ENCODE results near the gene RBX1.
A peak's percentile ranks its signal among the peaks of the same experiment; 100 is the strongest.
"Not testable (repeated sequence)": the region's sequence is repeated elsewhere in the genome, so short reads cannot be mapped to it uniquely, and the experiment has no call there.

Gene RBX1

DNA sequence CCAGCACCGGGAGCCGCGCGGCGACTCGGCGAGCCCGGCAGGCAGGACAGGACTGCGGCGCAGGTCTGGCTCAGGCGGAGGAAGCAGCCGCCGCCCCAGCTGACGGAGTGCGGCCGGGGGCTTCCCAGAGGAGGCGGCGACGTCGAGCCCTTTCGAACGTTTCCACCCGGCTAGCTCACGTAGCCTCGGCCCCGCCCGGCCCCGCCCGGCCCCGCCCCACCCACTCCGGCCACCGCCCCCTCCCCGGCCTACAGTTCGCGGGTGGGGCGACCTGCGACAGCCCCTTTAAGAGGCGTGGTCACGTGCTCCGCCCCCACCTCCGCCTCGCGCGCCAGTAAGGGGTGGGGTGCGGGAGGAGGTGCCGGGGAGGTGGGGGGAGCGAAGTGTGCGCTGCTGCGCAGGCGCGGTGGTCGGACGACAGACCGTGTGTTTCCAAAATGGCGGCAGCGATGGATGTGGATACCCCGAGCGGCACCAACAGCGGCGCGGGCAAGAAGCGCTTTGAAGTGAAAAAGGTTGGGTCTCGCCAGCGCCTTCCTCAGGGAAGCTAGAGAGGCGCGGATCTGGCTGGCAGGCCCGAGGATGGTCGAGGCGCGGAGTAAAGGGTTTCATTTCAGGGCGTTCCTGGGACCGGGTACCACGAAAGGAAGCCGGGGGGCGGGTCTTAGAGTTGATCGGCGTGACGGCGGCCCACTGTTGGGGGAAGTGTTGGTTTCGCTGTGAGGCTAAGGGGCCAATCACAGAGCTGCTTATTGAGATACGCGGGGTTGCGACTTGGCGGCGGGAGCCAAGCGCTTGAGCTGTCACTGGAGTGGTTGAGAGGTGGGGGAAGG lies at the start of gene RBX1:
Gene RBX1, plus strand, starts transcription at position 417 of the 833 bp plus-strand sequence. Its CDS starts 21 bp downstream, at position 438.
- H3K4me1 ChIP-seq (ENCODE audit: control insufficient read depth, low read depth, low read length), result peaks cover 4% of the 10 kb centered on the region
- peaks cover 26% of the 10 kb centered on the region for H3K36me3 ChIP-seq (ENCODE audit: control insufficient read depth, low read depth, low read length)
- H3K27ac ChIP-seq (ENCODE audit: low read length), result peak within 1 kb of the TSS; percentile 94
- H3K27me3 ChIP-seq (ENCODE audit: control insufficient read depth, insufficient read depth, low read length), result no peaks in the 10 kb centered on the region
- no peaks in the 10 kb centered on the region for H3K9me3 ChIP-seq (ENCODE audit: control insufficient read depth, low read depth, low read length)
- H3K4me3 ChIP-seq (ENCODE audit: low read length), result peak within 1 kb of the TSS; percentile 94
- H3K9ac ChIP-seq (ENCODE audit: low read length), result peak within 1 kb of the TSS; percentile 90

DNA sequence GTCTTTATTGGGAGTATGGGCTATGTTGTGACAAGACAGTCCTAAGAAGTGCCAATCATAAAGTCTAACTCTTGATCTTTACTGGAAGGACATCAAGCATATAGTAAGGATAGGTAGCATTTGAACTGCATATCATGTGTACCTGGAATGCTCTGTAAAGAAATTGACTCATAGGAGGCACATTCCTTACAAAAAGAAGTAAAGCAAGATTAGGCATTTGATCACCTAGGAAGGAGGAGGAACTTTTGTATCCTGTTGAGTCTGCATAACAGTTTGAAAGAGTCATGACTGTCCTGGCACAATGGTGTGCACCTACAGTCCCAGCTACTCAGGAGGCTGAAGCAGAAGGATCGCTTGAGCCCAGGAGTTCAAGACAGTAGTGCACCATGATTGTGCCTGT lies 47.1 kb upstream of the RBX1 start:
- no peaks in the 10 kb centered on the region for H3K27me3 ChIP-seq (ENCODE audit: control insufficient read depth, insufficient read depth, low read length)
- no peak overlapping the region for H3K4me3 ChIP-seq (ENCODE audit: low read length)
- H3K9ac ChIP-seq (ENCODE audit: low read length), result no peak overlapping the region
- H3K4me1 ChIP-seq (ENCODE audit: control insufficient read depth, low read depth, low read length), result no peaks in the 10 kb centered on the region
- H3K27ac ChIP-seq (ENCODE audit: low read length), result no peak overlapping the region
- H3K9me3 ChIP-seq (ENCODE audit: control insufficient read depth, low read depth, low read length), result no peaks in the 10 kb centered on the region
- H3K36me3 ChIP-seq (ENCODE audit: control insufficient read depth, low read depth, low read length), result peaks cover 4% of the 10 kb centered on the region

DNA sequence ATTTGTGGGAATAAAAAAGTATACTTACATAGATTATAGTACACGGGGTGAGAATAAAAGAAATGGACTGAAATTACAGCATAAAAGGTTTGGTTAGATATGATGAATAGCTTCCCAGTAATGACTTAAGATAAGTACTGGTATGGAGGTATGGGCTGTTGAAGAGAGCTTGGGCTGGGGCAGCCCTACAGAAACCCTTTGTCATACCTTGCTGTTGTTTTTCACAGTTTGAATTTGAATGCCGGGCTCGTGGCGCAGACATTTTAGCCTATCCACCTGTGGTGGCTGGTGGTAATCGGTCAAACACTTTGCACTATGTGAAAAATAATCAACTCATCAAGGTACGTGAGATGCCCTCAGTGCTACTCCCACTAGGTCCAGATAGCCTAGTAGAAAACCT lies 42.3 kb upstream of the RBX1 start:
- H3K4me1 ChIP-seq (ENCODE audit: control insufficient read depth, low read depth, low read length), result no peaks in the 10 kb centered on the region
- H3K4me3 ChIP-seq (ENCODE audit: low read length), result no peak overlapping the region
- no peaks in the 10 kb centered on the region for H3K9me3 ChIP-seq (ENCODE audit: control insufficient read depth, low read depth, low read length)
- no peak overlapping the region for H3K9ac ChIP-seq (ENCODE audit: low read length)
- H3K27ac ChIP-seq (ENCODE audit: low read length), result no peak overlapping the region
- no peaks in the 10 kb centered on the region for H3K27me3 ChIP-seq (ENCODE audit: control insufficient read depth, insufficient read depth, low read length)
- peaks cover 9% of the 10 kb centered on the region for H3K36me3 ChIP-seq (ENCODE audit: control insufficient read depth, low read depth, low read length)

DNA sequence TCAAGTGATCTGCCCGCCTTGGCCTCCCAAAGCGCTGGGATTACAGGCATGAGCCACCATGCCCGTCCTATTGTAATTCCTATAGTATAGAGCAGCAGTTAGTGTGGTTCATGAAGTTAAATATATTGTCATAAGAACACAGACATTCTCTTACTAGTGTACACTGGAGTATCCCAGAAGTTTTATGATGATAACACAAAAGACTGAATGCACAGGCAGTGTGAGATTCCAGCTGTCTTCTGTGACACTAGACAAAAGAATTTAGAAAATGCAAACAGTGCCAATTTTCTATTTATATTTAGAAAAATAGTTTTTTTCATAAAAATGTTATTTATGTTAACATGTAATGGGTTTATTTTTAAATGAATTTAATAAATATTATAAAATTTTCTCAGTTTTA lies 39.4 kb upstream of the RBX1 start:
- H3K4me3 ChIP-seq (ENCODE audit: low read length), result no peak overlapping the region
- H3K9ac ChIP-seq (ENCODE audit: low read length), result no peak overlapping the region
- H3K27ac ChIP-seq (ENCODE audit: low read length), result no peak overlapping the region
- no peaks in the 10 kb centered on the region for H3K9me3 ChIP-seq (ENCODE audit: control insufficient read depth, low read depth, low read length)
- H3K4me1 ChIP-seq (ENCODE audit: control insufficient read depth, low read depth, low read length), result no peaks in the 10 kb centered on the region
- H3K27me3 ChIP-seq (ENCODE audit: control insufficient read depth, insufficient read depth, low read length), result no peaks in the 10 kb centered on the region
- peaks cover 12% of the 10 kb centered on the region for H3K36me3 ChIP-seq (ENCODE audit: control insufficient read depth, low read depth, low read length)

DNA sequence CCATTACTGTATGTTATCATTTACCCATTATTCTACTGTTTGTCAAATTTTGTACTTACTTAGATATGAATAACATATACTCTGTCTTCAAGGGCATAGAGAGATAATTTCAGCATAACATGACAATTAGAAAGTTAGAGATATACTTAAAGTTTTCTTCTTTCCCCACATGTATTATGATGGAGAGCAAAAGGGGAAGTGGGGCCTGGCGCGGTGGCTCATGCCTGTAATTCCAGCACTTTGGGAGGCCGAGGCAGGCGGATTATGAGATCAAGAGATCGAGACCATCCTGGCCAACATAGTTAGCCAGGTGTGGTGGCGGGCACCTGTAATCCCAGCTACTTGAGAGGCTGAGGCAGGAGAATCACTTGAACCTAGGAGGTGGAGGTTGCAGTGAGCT lies 38.2 kb upstream of the RBX1 start:
- H3K27ac ChIP-seq (ENCODE audit: low read length); H3K9ac ChIP-seq (ENCODE audit: low read length); H3K27me3 ChIP-seq (ENCODE audit: control insufficient read depth, insufficient read depth, low read length); H3K9me3 ChIP-seq (ENCODE audit: control insufficient read depth, low read depth, low read length); H3K4me1 ChIP-seq (ENCODE audit: control insufficient read depth, low read depth, low read length); H3K4me3 ChIP-seq (ENCODE audit: low read length): not testable (repeated sequence)
- H3K36me3 ChIP-seq (ENCODE audit: control insufficient read depth, low read depth, low read length), result peaks cover 12% of the 10 kb centered on the region

DNA sequence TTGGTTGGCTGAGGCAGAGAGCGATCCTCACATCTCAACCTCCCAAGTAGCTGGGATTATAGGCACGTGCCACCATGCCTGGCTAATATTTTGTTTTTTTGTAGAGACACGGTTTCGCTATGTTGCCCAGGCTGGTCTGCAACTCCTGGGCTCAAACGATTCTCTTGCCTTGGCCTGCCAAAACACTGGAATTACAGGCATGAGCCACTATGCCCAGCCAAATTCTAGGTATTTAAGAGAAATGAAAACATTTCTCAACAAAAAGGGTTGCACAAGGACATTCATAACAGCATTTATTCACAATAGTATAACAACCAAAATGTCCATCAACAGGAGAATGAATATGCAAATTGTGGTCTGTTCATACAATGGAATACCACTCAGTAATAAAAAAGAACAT lies 31.7 kb upstream of the RBX1 start:
- H3K9ac ChIP-seq (ENCODE audit: low read length), result no peak overlapping the region
- H3K4me3 ChIP-seq (ENCODE audit: low read length), result no peak overlapping the region
- no peaks in the 10 kb centered on the region for H3K4me1 ChIP-seq (ENCODE audit: control insufficient read depth, low read depth, low read length)
- no peaks in the 10 kb centered on the region for H3K9me3 ChIP-seq (ENCODE audit: control insufficient read depth, low read depth, low read length)
- H3K27ac ChIP-seq (ENCODE audit: low read length), result no peak overlapping the region
- peaks cover 24% of the 10 kb centered on the region for H3K36me3 ChIP-seq (ENCODE audit: control insufficient read depth, low read depth, low read length)
- no peaks in the 10 kb centered on the region for H3K27me3 ChIP-seq (ENCODE audit: control insufficient read depth, insufficient read depth, low read length)

DNA sequence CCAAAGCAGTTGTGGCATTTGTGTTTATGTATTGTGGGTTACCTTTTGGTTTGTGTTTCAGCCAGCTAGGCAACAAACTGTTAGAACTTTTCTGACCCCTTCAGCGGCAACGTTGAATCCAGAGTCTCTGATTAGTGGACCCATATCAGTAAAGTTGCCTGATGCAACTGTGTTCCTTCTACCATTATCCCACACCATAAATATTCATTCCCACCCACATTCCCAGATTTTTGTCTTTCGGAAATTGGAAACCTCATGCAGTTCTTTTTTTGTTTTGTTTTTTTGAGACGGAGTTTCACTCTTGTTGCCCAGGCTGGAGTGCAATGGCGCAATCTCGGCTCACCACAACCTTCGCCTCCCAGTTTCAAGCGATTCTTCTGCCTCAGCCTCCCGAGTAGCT lies 30.7 kb upstream of the RBX1 start:
- Histone ChIP-seq H3K4me3 (ENCODE audit: low read length) (no peak overlapping the region), H3K9ac (ENCODE audit: low read length) (no peak overlapping the region), H3K36me3 (ENCODE audit: control insufficient read depth, low read depth, low read length) (peaks cover 35% of the 10 kb centered on the region), H3K27ac (ENCODE audit: low read length) (no peak overlapping the region), H3K9me3 (ENCODE audit: control insufficient read depth, low read depth, low read length) (no peaks in the 10 kb centered on the region), H3K27me3 (ENCODE audit: control insufficient read depth, insufficient read depth, low read length) (no peaks in the 10 kb centered on the region), H3K4me1 (ENCODE audit: control insufficient read depth, low read depth, low read length) (no peaks in the 10 kb centered on the region)

DNA sequence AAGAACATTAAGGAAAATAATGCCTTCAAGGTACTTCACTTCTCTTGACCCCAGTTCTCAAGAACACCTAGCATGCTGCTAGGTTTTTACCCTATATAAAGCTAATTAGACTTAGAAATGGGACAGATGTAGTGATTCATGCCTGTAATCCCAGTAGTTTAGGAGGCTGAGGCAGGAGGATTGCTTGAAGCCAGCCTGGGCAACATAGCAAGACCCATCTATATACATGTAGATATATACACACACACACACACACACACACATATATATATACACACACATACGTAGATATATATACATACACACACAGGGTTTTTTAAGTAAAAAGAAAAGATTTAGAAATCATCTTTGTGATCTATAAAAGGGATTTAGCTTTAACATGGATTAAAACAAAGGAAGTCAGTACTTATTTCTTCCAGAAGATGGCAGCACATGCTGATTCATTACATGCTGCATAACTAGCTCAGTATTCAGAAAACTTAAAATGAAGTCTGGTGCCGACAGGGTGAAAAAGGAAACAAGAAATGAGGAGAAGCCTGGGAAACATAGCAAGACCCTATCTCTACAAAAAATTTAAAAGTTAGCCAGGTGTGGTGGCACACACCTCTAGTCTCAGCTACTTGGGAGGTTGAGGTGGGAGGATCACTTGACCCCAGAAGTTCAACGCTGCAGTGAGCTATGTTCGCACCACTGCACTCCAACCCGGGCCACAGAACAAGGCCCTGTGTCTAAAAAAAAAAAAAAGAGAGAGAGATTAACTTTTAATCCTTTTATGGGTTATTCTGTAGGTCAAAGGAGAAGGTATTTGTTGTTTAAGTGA lies 28.5 kb upstream of the RBX1 start:
- Histone ChIP-seq H3K9me3 (ENCODE audit: control insufficient read depth, low read depth, low read length) (no peaks in the 10 kb centered on the region), H3K36me3 (ENCODE audit: control insufficient read depth, low read depth, low read length) (peaks cover 39% of the 10 kb centered on the region), H3K9ac (ENCODE audit: low read length) (no peak overlapping the region), H3K4me3 (ENCODE audit: low read length) (no peak overlapping the region), H3K27ac (ENCODE audit: low read length) (no peak overlapping the region), H3K27me3 (ENCODE audit: control insufficient read depth, insufficient read depth, low read length) (no peaks in the 10 kb centered on the region), H3K4me1 (ENCODE audit: control insufficient read depth, low read depth, low read length) (no peaks in the 10 kb centered on the region)

DNA sequence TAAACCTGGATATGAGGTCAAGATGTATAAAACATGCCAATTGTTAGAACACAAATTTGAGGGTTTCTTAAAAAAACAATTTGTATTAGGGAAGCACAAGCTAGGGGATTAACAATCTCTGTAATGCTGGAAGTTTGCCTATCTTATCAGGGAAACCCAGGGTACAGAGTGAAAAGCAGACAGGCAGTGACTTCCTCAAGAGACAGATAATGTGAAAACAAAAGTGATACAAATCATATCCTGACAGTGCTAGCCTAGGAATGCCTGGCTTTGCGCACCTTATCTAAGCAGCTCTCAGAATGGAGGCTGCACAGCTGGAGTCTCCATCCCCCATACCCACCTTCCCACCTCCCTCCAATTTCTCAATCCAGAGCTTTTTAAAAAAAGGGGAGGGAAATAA lies 22.5 kb upstream of the RBX1 start:
- Histone ChIP-seq H3K9ac (ENCODE audit: low read length) (no peak overlapping the region), H3K27ac (ENCODE audit: low read length) (no peak overlapping the region), H3K4me1 (ENCODE audit: control insufficient read depth, low read depth, low read length) (no peaks in the 10 kb centered on the region), H3K4me3 (ENCODE audit: low read length) (no peak overlapping the region), H3K36me3 (ENCODE audit: control insufficient read depth, low read depth, low read length) (peaks cover 30% of the 10 kb centered on the region), H3K9me3 (ENCODE audit: control insufficient read depth, low read depth, low read length) (no peaks in the 10 kb centered on the region), H3K27me3 (ENCODE audit: control insufficient read depth, insufficient read depth, low read length) (no peaks in the 10 kb centered on the region)

DNA sequence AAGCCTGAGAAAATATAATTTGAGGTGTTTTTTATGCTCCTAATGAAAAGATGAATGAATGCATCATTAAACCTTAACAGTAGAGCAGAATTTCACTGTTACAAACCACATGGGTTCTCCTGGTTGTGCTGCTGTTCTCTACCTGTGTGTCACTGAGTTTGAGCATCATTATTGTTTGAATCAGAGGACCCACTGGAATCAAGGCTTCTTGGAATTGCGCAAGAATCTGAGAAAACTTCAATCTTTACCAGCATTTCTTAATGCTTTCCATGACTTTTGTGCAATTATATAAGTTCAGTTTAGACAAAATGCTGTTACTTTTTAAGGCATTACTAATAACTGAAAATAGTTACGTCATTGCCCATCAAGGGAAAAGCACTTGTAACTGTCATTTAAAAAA lies 18.8 kb upstream of the RBX1 start:
- H3K9me3 ChIP-seq (ENCODE audit: control insufficient read depth, low read depth, low read length), result no peaks in the 10 kb centered on the region
- H3K4me3 ChIP-seq (ENCODE audit: low read length), result no peak overlapping the region
- H3K36me3 ChIP-seq (ENCODE audit: control insufficient read depth, low read depth, low read length), result peaks cover 4% of the 10 kb centered on the region
- no peaks in the 10 kb centered on the region for H3K4me1 ChIP-seq (ENCODE audit: control insufficient read depth, low read depth, low read length)
- H3K9ac ChIP-seq (ENCODE audit: low read length), result no peak overlapping the region
- no peak overlapping the region for H3K27ac ChIP-seq (ENCODE audit: low read length)
- no peaks in the 10 kb centered on the region for H3K27me3 ChIP-seq (ENCODE audit: control insufficient read depth, insufficient read depth, low read length)

DNA sequence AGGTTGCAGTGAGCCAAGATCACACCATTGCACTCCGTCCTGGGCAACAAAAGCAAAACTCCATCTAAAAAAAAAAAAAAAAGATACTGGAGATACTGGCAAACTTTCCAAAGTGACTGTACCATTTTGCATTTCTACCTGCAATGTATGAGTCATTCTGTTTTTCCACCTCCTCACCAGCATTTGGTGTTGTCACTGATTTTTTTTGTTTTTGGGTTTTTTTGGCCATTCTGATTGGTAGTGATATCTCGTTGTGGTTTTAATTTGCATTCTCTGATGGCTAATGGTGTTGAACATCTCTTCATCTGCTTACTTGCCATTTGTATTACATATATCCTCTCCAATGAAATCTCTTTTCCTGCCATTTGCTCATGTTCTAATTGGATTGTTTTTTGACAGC lies 12.0 kb upstream of the RBX1 start:
- no peaks in the 10 kb centered on the region for H3K36me3 ChIP-seq (ENCODE audit: control insufficient read depth, low read depth, low read length)
- no peak overlapping the region for H3K27ac ChIP-seq (ENCODE audit: low read length)
- no peaks in the 10 kb centered on the region for H3K27me3 ChIP-seq (ENCODE audit: control insufficient read depth, insufficient read depth, low read length)
- H3K4me3 ChIP-seq (ENCODE audit: low read length), result no peak overlapping the region
- no peaks in the 10 kb centered on the region for H3K9me3 ChIP-seq (ENCODE audit: control insufficient read depth, low read depth, low read length)
- H3K4me1 ChIP-seq (ENCODE audit: control insufficient read depth, low read depth, low read length), result no peaks in the 10 kb centered on the region
- no peak overlapping the region for H3K9ac ChIP-seq (ENCODE audit: low read length)

Measured in iPS-18a (cell line).